SK-N-SH (cell line): Measurements from ENCODE around the gene TELO2. TPM values are rescaled to one million over a fixed set of nuclear protein-coding genes. Genes with fewer than 3 reads are reported as not detected.

Experiments
- CTCF ChIA-PET: fragments of 300-600, 350-600 bp; formaldehyde crosslinking; extraction: SDS; loops from one replicate; lab custom pipeline; 2021; lab: Yijun Ruan, JAX
- POLR2A ChIA-PET: fragments of 350-600 bp; sonication (Branson Sonifier 250); formaldehyde crosslinking; extraction: SDS; loops from one replicate; lab custom pipeline; 2020; ENCODE audit warnings: antibody characterized with exemption, inconsistent platforms; lab: Yijun Ruan, JAX
- DNase-seq: peaks from one replicate; pipeline ENCODE4 v3.0.0; 2012
- H2AFZ ChIP-seq: fragments of 200-600 bp; sonication (generic); 2 replicates; pipeline ENCODE4 v1.8.1; 2016; ENCODE audit warnings: antibody characterized with exemption, mild to moderate bottlenecking, low read depth
- H3F3A ChIP-seq: fragments of 200-600 bp; sonication (generic); replicated peaks from 2 replicates; pipeline ENCODE3; 2016; ENCODE audit warnings: antibody characterized with exemption, mild to moderate bottlenecking; ENCODE audit not compliant: insufficient read depth
- H3K27ac ChIP-seq, 2 experiments: fragments of 200-500 bp in 1 of 2; fragments of 200-600 bp in 1 of 2; sonication (Bioruptor generic) in 1 of 2; sonication (generic), shearing (Covaris generic) in 1 of 2; 2 replicates each; pipeline versions ENCODE4 v1.5.1 to v1.6.1; 2014 to 2016; ENCODE audit warnings: low read depth in 2 of 2, inconsistent platforms in 1 of 2, low read length in 1 of 2, mild to moderate bottlenecking in 1 of 2, mixed read lengths in 1 of 2
- H3K27me3 ChIP-seq: fragments of 200-600 bp; sonication (generic), shearing (Covaris generic); 2 replicates; pipeline ENCODE4 v1.6.1; 2016; ENCODE audit warnings: mixed run types; ENCODE audit not compliant: insufficient read depth
- H3K36me3 ChIP-seq, 2 experiments: fragments of 200-500 bp in 1 of 2; fragments of 200-600 bp in 1 of 2; sonication (Bioruptor generic) in 1 of 2; sonication (generic) in 1 of 2; replicated peaks in 1 of 2; 2 replicates each; pipeline versions ENCODE3 to v1.5.1; 2014 to 2016; ENCODE audit warnings: low read length in 1 of 2, mild to moderate bottlenecking in 1 of 2; ENCODE audit not compliant: insufficient read depth in 2 of 2, control insufficient read depth in 1 of 2
- H3K4me1 ChIP-seq, 2 experiments: fragments of 200-500 bp in 1 of 2; fragments of 200-600 bp in 1 of 2; sonication (Bioruptor generic) in 1 of 2; sonication (generic), shearing (Covaris generic) in 1 of 2; 2 replicates each; pipeline versions ENCODE4 v1.5.1 to v1.6.1; 2014 to 2016; ENCODE audit warnings: low read depth in 1 of 2, low read length in 1 of 2, mixed run types in 1 of 2; ENCODE audit not compliant: insufficient read depth in 2 of 2, control insufficient read depth in 1 of 2
- H3K4me2 ChIP-seq: fragments of 200-600 bp; sonication (generic), shearing (Covaris generic); 2 replicates; pipeline ENCODE4 v1.6.1; 2017; ENCODE audit warnings: mixed run types
- H3K4me3 ChIP-seq, 2 experiments: fragments of 200-500 bp in 1 of 2; fragments of 200-600 bp in 1 of 2; sonication (Bioruptor generic) in 1 of 2; sonication (generic), shearing (Covaris generic) in 1 of 2; 2 replicates each; pipeline versions ENCODE4 v1.5.1 to v1.8.1; 2014 to 2016; ENCODE audit warnings: low read depth in 2 of 2, inconsistent platforms in 1 of 2, low read length in 1 of 2, mild to moderate bottlenecking in 1 of 2, mixed read lengths in 1 of 2, moderate library complexity in 1 of 2
- H3K79me2 ChIP-seq: fragments of 200-600 bp; sonication (generic); 2 replicates; pipeline ENCODE4 v1.8.1; 2017; ENCODE audit warnings: mild to moderate bottlenecking; ENCODE audit not compliant: insufficient read depth
- H3K9ac ChIP-seq: fragments of 200-600 bp; sonication (generic); 2 replicates; pipeline ENCODE4 v1.6.1; 2017; ENCODE audit warnings: mixed run types
- H3K9me2 ChIP-seq: fragments of 200-600 bp; sonication (generic); 2 replicates; pipeline ENCODE4 v1.6.1; 2017; ENCODE audit warnings: mixed run types
- H3K9me3 ChIP-seq: fragments of 200-600 bp; sonication (generic); 2 replicates; pipeline ENCODE4 v1.6.1; 2017; ENCODE audit warnings: mixed run types, mild to moderate bottlenecking, moderate library complexity
- H4K20me1 ChIP-seq: fragments of 200-600 bp; sonication (generic); 2 replicates; pipeline ENCODE4 v1.6.1; 2017; ENCODE audit warnings: mild to moderate bottlenecking, mixed run types; ENCODE audit not compliant: insufficient read depth
- CHD2 ChIP-seq: fragments of 150-350 bp; IDR thresholded peaks from 2 replicates; pipeline ENCODE4 v1.6.1; 2018; ENCODE audit warnings: low read length; ENCODE audit not compliant: partially characterized antibody
- GABPA ChIP-seq: IDR thresholded peaks from 2 replicates; pipeline ENCODE4 v1.4.0; 2012; ENCODE audit warnings: low read depth, mild to moderate bottlenecking
- RAD21 ChIP-seq: IDR thresholded peaks from 2 replicates; pipeline ENCODE4 v1.6.1; 2012; ENCODE audit warnings: mild to moderate bottlenecking, low read length
- RCOR1 ChIP-seq: fragments of 150-350 bp; IDR thresholded peaks from 2 replicates; pipeline ENCODE4 v1.6.1; 2017; ENCODE audit warnings: antibody characterized with exemption, low read length
- RXRA ChIP-seq: IDR thresholded peaks from 2 replicates; pipeline ENCODE4 v1.4.0; 2012; ENCODE audit warnings: low read depth, mild to moderate bottlenecking, borderline replicate concordance
- TCF12 ChIP-seq: IDR thresholded peaks from 2 replicates; pipeline ENCODE4 v1.4.0; 2012
- TEAD4 ChIP-seq: IDR thresholded peaks from 2 replicates; pipeline ENCODE4 v1.4.0; 2012; ENCODE audit warnings: mild to moderate bottlenecking, borderline replicate concordance; ENCODE audit not compliant: insufficient read depth
- YY1 ChIP-seq: IDR thresholded peaks from 2 replicates; pipeline ENCODE4 v1.4.0; 2012; ENCODE audit warnings: low read depth, mild to moderate bottlenecking
- WGBS: methylation state at CpG from one replicate; pipeline ENCODE4 v1.1.6; 2017; ENCODE audit warnings: low lambda C conversion rate; 5-methylcytosine and 5-hydroxymethylcytosine counted together
- polyA plus RNA-seq, 3 experiments: library from polyadenylated mRNA; depleted of rRNA; stranded (reverse); fragments of >200 nt; gene quantifications; 2 replicates each; pipeline ENCODE4 v1.2.3, GENCODE V29; 2012
- TF ChIP-seq, protein P1 (sequence below): fragments of 150-350 bp; IDR thresholded peaks from 2 replicates; pipeline ENCODE4 v1.6.1; 2017; ENCODE audit warnings: antibody characterized with exemption, low read length, low read depth, borderline replicate concordance
- TF ChIP-seq, protein P2 (sequence below): fragments of 150-350 bp; IDR thresholded peaks from 2 replicates; pipeline ENCODE4 v1.6.1; 2016; ENCODE audit warnings: mild to moderate bottlenecking, low read depth, low read length
- TF ChIP-seq, protein P3 (sequence below): IDR thresholded peaks from 2 replicates; pipeline ENCODE4 v1.6.1; 2012; ENCODE audit warnings: mild to moderate bottlenecking, low read depth, low read length, moderate library complexity
- TF ChIP-seq, protein P4 (sequence below): IDR thresholded peaks from 2 replicates; pipeline ENCODE4 v1.4.0; 2012; ENCODE audit warnings: low read depth, borderline replicate concordance
- TF ChIP-seq, protein P5 (sequence below): IDR thresholded peaks from 2 replicates; pipeline ENCODE4; 2012

TELO2 gene
- polyA plus RNA-seq, 1 of the 3 experiments (the other 2 are of a cell fraction): 24.2 TPM

DNA sequence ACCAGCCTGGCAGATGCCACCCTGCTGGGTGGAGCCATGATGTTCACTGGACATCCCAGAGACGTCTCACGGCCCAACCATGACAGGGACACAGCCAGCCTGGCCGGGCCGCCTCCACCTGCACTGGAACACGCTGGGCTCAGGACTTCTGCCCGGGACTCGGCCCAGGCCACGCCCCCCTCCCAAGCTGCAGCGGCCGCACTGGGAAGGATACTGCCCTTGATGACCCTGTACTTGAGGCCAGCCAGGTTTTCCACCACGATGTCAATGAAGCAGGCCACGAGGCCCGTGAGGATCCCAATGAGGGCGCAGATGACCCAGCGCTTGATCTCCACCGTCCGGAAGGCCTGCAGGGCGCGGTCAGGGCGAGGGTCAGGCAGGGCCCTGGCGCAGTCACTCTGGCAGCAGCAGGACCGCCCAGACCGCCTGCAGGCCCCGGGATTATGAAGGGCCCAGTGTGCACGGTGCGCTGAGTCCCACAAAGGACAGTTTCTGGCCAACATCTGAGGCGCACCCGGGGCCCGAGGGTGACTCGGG, 32.5 kb upstream of the TELO2 start:
- 87% methylated on average over 7 of the region's 30 CpGs for WGBS
- no peaks in the 10 kb centered on the region for H3K9me2 ChIP-seq
- no peak overlapping the region for H2AFZ ChIP-seq
- no peaks in the 10 kb centered on the region for H3K27me3 ChIP-seq
- H3K9ac ChIP-seq: no peak overlapping the region
- POLR2A ChIA-PET: no interaction called here
- H3F3A ChIP-seq: no peaks in the 10 kb centered on the region
- no peak overlapping the region for H3K4me2 ChIP-seq
- TF ChIP-seq, protein P1, sequence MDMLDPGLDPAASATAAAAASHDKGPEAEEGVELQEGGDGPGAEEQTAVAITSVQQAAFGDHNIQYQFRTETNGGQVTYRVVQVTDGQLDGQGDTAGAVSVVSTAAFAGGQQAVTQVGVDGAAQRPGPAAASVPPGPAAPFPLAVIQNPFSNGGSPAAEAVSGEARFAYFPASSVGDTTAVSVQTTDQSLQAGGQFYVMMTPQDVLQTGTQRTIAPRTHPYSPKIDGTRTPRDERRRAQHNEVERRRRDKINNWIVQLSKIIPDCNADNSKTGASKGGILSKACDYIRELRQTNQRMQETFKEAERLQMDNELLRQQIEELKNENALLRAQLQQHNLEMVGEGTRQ: no peak
- no peak for TF ChIP-seq RAD21
- TF ChIP-seq TCF12: no peak
- TF ChIP-seq YY1: no peak
- TF ChIP-seq GABPA: no peak
- TF ChIP-seq CHD2: no peak
- TF ChIP-seq, protein P2, sequence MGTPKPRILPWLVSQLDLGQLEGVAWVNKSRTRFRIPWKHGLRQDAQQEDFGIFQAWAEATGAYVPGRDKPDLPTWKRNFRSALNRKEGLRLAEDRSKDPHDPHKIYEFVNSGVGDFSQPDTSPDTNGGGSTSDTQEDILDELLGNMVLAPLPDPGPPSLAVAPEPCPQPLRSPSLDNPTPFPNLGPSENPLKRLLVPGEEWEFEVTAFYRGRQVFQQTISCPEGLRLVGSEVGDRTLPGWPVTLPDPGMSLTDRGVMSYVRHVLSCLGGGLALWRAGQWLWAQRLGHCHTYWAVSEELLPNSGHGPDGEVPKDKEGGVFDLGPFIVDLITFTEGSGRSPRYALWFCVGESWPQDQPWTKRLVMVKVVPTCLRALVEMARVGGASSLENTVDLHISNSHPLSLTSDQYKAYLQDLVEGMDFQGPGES: no peak
- TF ChIP-seq TEAD4: no peak
- TF ChIP-seq, protein P3, sequence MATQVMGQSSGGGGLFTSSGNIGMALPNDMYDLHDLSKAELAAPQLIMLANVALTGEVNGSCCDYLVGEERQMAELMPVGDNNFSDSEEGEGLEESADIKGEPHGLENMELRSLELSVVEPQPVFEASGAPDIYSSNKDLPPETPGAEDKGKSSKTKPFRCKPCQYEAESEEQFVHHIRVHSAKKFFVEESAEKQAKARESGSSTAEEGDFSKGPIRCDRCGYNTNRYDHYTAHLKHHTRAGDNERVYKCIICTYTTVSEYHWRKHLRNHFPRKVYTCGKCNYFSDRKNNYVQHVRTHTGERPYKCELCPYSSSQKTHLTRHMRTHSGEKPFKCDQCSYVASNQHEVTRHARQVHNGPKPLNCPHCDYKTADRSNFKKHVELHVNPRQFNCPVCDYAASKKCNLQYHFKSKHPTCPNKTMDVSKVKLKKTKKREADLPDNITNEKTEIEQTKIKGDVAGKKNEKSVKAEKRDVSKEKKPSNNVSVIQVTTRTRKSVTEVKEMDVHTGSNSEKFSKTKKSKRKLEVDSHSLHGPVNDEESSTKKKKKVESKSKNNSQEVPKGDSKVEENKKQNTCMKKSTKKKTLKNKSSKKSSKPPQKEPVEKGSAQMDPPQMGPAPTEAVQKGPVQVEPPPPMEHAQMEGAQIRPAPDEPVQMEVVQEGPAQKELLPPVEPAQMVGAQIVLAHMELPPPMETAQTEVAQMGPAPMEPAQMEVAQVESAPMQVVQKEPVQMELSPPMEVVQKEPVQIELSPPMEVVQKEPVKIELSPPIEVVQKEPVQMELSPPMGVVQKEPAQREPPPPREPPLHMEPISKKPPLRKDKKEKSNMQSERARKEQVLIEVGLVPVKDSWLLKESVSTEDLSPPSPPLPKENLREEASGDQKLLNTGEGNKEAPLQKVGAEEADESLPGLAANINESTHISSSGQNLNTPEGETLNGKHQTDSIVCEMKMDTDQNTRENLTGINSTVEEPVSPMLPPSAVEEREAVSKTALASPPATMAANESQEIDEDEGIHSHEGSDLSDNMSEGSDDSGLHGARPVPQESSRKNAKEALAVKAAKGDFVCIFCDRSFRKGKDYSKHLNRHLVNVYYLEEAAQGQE: no peak
- TF ChIP-seq, protein P4, sequence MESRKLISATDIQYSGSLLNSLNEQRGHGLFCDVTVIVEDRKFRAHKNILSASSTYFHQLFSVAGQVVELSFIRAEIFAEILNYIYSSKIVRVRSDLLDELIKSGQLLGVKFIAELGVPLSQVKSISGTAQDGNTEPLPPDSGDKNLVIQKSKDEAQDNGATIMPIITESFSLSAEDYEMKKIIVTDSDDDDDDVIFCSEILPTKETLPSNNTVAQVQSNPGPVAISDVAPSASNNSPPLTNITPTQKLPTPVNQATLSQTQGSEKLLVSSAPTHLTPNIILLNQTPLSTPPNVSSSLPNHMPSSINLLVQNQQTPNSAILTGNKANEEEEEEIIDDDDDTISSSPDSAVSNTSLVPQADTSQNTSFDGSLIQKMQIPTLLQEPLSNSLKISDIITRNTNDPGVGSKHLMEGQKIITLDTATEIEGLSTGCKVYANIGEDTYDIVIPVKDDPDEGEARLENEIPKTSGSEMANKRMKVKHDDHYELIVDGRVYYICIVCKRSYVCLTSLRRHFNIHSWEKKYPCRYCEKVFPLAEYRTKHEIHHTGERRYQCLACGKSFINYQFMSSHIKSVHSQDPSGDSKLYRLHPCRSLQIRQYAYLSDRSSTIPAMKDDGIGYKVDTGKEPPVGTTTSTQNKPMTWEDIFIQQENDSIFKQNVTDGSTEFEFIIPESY: no peak
- TF ChIP-seq, protein P5, sequence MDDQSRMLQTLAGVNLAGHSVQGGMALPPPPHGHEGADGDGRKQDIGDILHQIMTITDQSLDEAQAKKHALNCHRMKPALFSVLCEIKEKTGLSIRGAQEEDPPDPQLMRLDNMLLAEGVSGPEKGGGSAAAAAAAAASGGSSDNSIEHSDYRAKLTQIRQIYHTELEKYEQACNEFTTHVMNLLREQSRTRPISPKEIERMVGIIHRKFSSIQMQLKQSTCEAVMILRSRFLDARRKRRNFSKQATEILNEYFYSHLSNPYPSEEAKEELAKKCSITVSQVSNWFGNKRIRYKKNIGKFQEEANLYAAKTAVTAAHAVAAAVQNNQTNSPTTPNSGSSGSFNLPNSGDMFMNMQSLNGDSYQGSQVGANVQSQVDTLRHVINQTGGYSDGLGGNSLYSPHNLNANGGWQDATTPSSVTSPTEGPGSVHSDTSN: no peak
- no peak for TF ChIP-seq RXRA
- no peak for TF ChIP-seq RCOR1
- no peak overlapping the region for H3K27ac ChIP-seq
- H4K20me1 ChIP-seq: no peaks in the 10 kb centered on the region; the same call in 1 of the 2 replicates
- H3K4me1 ChIP-seq: no peaks in the 10 kb centered on the region
- no peaks in the 10 kb centered on the region; the same call in 1 of the 2 replicates for H3K79me2 ChIP-seq
- H3K4me3 ChIP-seq: no peak overlapping the region
- no peaks in the 10 kb centered on the region for H3K9me3 ChIP-seq
- peaks cover 0 to 24% of the 10 kb centered on the region in 2 experiments for H3K36me3 ChIP-seq
- CTCF ChIA-PET: no interaction called here
- no peak for DNase-seq
